ENCODE results near the gene LRRC14B.

DNA sequence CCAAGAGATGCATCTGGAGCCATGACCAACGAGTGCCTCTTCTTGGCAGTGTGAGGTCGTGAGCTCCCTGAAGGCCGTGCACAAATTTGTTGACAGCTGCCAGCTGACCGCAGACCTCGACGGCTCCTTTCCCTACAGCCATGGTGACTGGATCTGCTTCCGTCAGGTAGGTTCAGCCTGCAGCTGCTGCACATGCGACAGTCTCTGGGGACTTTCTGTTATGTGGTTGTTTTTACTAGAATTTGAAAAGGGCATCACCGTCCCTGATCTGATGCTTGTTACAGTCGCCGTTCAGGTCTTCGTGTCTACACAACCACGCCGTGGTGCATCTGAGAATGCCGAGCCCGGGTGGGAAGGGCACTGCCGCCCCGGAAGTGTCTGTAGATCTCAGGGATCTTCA, 36.5 kb upstream of the LRRC14B start:
- TF ChIP-seq POLR2A (IDR thresholded peaks at IDR 0.05), result no peak
- TF ChIP-seq, protein P1, sequence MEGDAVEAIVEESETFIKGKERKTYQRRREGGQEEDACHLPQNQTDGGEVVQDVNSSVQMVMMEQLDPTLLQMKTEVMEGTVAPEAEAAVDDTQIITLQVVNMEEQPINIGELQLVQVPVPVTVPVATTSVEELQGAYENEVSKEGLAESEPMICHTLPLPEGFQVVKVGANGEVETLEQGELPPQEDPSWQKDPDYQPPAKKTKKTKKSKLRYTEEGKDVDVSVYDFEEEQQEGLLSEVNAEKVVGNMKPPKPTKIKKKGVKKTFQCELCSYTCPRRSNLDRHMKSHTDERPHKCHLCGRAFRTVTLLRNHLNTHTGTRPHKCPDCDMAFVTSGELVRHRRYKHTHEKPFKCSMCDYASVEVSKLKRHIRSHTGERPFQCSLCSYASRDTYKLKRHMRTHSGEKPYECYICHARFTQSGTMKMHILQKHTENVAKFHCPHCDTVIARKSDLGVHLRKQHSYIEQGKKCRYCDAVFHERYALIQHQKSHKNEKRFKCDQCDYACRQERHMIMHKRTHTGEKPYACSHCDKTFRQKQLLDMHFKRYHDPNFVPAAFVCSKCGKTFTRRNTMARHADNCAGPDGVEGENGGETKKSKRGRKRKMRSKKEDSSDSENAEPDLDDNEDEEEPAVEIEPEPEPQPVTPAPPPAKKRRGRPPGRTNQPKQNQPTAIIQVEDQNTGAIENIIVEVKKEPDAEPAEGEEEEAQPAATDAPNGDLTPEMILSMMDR (IDR thresholded peaks at IDR 0.05 in 8 of 11, conservative IDR thresholded peaks at IDR 0.05 in 3 of 11), result no peak
- TF ChIP-seq POLR2AphosphoS5 (IDR thresholded peaks at IDR 0.05), result no peak

Data from spleen (tissue), 7 donors.